Measurements from ENCODE around the gene NOTO. TPM values are rescaled to one million over a fixed set of nuclear protein-coding genes. Genes with fewer than 3 reads are reported as not detected.

NOTO gene
- polyA plus RNA-seq, 1 donor from 2014 or later: not detected

GRCh38 chr2:73233932-73234832 is 31.8 kb downstream of the NOTO start, which contains the start of gene CCT7:
CCT7 (plus strand) TSS chr2:73234308; CDS start chr2:73234379, 71 bp downstream.
- no peaks in the 10 kb centered on the region for H4K20me1 ChIP-seq (ENCODE audit: insufficient read depth)
- H3K9me2 ChIP-seq (ENCODE audit: insufficient read depth, low read length): no peaks in the 10 kb centered on the region
- peaks cover 41% of the 10 kb centered on the region for H3K79me2 ChIP-seq (replicated peaks; ENCODE audit: insufficient read depth, low read length)
- H3K27ac ChIP-seq (ENCODE audit: low read length): peak within 1 kb of the TSS; percentile 86
- no peaks in the 10 kb centered on the region for H3K9me3 ChIP-seq (ENCODE audit: low read length)
- H3K27me3 ChIP-seq (ENCODE audit: insufficient read depth, low read depth, low read length): no peaks in the 10 kb centered on the region
- peak within 1 kb of the TSS; percentile 86 for H3K4me3 ChIP-seq (ENCODE audit: low read length)
- peak within 1 kb of the TSS; percentile 90 for H3K9ac ChIP-seq (ENCODE audit: low read length)
- H3K4me2 ChIP-seq (ENCODE audit: low read length): peak within 1 kb of the TSS; percentile 94
- TF ChIP-seq POLR2AphosphoS5 (IDR thresholded peaks at IDR 0.05) (peak; percentile 94), MXI1 (conservative IDR thresholded peaks at IDR 0.05; ENCODE audit: poor library complexity, severe bottlenecking) (peak; percentile 81), SMC3 (conservative IDR thresholded peaks at IDR 0.05; ENCODE audit: poor library complexity) (no peak), EP300 (conservative IDR thresholded peaks at IDR 0.05; ENCODE audit: poor library complexity, severe bottlenecking) (peak; percentile 74), CTCF (IDR thresholded peaks at IDR 0.05; ENCODE audit: poor library complexity, severe bottlenecking) (no peak), RAD21 (conservative IDR thresholded peaks at IDR 0.05) (no peak), EZH2 (IDR thresholded peaks at IDR 0.05; ENCODE audit: borderline replicate concordance, insufficient read depth, low read length, poor library complexity, severe bottlenecking) (no peak), TAF1 (IDR thresholded peaks at IDR 0.05; ENCODE audit: low read depth) (peak; percentile 91)
- TF ChIP-seq, protein P1, sequence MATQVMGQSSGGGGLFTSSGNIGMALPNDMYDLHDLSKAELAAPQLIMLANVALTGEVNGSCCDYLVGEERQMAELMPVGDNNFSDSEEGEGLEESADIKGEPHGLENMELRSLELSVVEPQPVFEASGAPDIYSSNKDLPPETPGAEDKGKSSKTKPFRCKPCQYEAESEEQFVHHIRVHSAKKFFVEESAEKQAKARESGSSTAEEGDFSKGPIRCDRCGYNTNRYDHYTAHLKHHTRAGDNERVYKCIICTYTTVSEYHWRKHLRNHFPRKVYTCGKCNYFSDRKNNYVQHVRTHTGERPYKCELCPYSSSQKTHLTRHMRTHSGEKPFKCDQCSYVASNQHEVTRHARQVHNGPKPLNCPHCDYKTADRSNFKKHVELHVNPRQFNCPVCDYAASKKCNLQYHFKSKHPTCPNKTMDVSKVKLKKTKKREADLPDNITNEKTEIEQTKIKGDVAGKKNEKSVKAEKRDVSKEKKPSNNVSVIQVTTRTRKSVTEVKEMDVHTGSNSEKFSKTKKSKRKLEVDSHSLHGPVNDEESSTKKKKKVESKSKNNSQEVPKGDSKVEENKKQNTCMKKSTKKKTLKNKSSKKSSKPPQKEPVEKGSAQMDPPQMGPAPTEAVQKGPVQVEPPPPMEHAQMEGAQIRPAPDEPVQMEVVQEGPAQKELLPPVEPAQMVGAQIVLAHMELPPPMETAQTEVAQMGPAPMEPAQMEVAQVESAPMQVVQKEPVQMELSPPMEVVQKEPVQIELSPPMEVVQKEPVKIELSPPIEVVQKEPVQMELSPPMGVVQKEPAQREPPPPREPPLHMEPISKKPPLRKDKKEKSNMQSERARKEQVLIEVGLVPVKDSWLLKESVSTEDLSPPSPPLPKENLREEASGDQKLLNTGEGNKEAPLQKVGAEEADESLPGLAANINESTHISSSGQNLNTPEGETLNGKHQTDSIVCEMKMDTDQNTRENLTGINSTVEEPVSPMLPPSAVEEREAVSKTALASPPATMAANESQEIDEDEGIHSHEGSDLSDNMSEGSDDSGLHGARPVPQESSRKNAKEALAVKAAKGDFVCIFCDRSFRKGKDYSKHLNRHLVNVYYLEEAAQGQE (IDR thresholded peaks at IDR 0.05; ENCODE audit: borderline replicate concordance): peak; percentile 89
- H2AFZ ChIP-seq (ENCODE audit: low read depth, low read length): peak within 1 kb of the TSS; percentile 92
- no peaks in the 10 kb centered on the region for H3K36me3 ChIP-seq (ENCODE audit: insufficient read depth, low read length)
- peaks cover 2% of the 10 kb centered on the region for H3F3A ChIP-seq (ENCODE audit: insufficient read depth, low read length, poor library complexity, severe bottlenecking)

DNA sequence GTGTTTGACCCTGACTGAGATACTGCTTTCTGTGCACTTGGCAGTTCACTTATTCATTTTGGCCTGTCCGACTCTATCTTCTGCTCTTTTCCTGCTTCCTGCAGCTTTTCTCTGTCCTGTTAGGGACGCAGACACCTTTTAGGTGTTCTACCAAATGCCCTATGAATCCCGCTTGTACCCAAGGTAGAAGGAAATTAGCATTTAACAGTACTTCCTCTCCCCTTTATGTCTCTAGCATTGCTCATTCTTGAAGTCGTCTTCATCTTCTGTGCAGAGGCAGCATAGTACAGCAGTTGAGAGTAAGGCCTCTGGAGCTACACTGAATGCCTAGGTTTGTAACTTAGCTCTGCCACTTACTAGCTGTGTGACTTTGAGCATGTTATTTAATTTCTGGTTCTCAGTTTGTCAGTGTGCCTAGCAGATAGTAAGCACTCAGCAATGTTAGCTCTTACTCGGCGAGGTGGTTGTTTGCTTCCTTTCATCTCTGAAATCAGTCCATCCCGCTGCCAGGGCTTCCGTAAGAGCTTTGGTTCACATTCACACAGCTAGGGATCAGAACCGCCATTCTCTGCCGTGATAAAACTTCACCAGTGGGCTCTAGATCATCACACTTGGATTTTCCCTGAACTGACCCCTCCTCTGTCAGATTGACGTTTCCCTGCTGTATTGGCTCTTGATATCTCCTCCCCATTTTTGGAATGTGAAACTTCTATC is 33.1 kb downstream of the NOTO start:
- Histone ChIP-seq H3K27me3 (ENCODE audit: insufficient read depth, low read depth, low read length) (no peaks in the 10 kb centered on the region), H3K4me2 (ENCODE audit: low read length) (peak overlapping the region; percentile 87), H2AFZ (ENCODE audit: low read depth, low read length) (no peak overlapping the region), H3K27ac (ENCODE audit: low read length) (no peak overlapping the region), H3K4me3 (ENCODE audit: low read length) (peak overlapping the region; percentile 86), H3K79me2 (replicated peaks; ENCODE audit: insufficient read depth, low read length) (peaks cover 52% of the 10 kb centered on the region), H3K36me3 (ENCODE audit: insufficient read depth, low read length) (no peaks in the 10 kb centered on the region), H3F3A (ENCODE audit: insufficient read depth, low read length, poor library complexity, severe bottlenecking) (peaks cover 2% of the 10 kb centered on the region), H3K9me3 (ENCODE audit: low read length) (no peaks in the 10 kb centered on the region), H4K20me1 (ENCODE audit: insufficient read depth) (no peaks in the 10 kb centered on the region), H3K9me2 (ENCODE audit: insufficient read depth, low read length) (no peaks in the 10 kb centered on the region), H3K9ac (ENCODE audit: low read length) (peak overlapping the region; percentile 90)
- TF ChIP-seq POLR2AphosphoS5 (IDR thresholded peaks at IDR 0.05): no peak
- no peak for TF ChIP-seq EP300 (conservative IDR thresholded peaks at IDR 0.05; ENCODE audit: poor library complexity, severe bottlenecking)
- TF ChIP-seq TAF1 (IDR thresholded peaks at IDR 0.05; ENCODE audit: low read depth): no peak
- TF ChIP-seq EZH2 (IDR thresholded peaks at IDR 0.05; ENCODE audit: borderline replicate concordance, insufficient read depth, low read length, poor library complexity, severe bottlenecking): no peak
- TF ChIP-seq, protein P1 (IDR thresholded peaks at IDR 0.05; ENCODE audit: borderline replicate concordance): no peak
- TF ChIP-seq RAD21 (conservative IDR thresholded peaks at IDR 0.05): no peak
- no peak for TF ChIP-seq MXI1 (conservative IDR thresholded peaks at IDR 0.05; ENCODE audit: poor library complexity, severe bottlenecking)
- TF ChIP-seq SMC3 (conservative IDR thresholded peaks at IDR 0.05; ENCODE audit: poor library complexity): no peak
- no peak for TF ChIP-seq CTCF (IDR thresholded peaks at IDR 0.05; ENCODE audit: poor library complexity, severe bottlenecking)
